ENCODE measurements around the gene IGFL3. TPM values are rescaled to one million over a fixed set of nuclear protein-coding genes. Genes with fewer than 3 reads are reported as not detected.

Gene IGFL3
- polyA plus RNA-seq, 1 experiment, result not detected

- CTCF ChIA-PET, result interaction anchor here (0.8 to 2.2 kb wide), 2 partner anchors 45 kb away, joined by 4 to 22 read pairs; no protein-coding TSS in a partner anchor
- TF ChIP-seq CTCF (IDR thresholded peaks at IDR 0.05; ENCODE audit: low read depth, low read length), result no peak
- POLR2A ChIA-PET, result no interaction called here
- H3K27ac ChIP-seq (ENCODE audit: low read depth, low read length), result no peak overlapping the region
- DNase-seq (ENCODE audit: low read depth, low spot score), result no peak
- H3K27me3 ChIP-seq (ENCODE audit: control insufficient read depth, insufficient read depth, low read length), result peaks cover 44% of the 10 kb centered on the region
- H3K4me3 ChIP-seq (ENCODE audit: low read depth, low read length), result no peak overlapping the region
- H3K9me3 ChIP-seq (ENCODE audit: control insufficient read depth, insufficient read depth, low read length), result peaks cover 3% of the 10 kb centered on the region; the same call in 1 of the 2 replicates
Observed at GRCh38 chr19:46073268-46073922, 51.1 kb downstream of the IGFL3 start.

Other genes starting within 250 kb of the IGFL3 start
- 5.0 and 6.5 TPM in 2 replicates for gene IRF2BP1, start 238.5 kb downstream of the IGFL3 start, polyA plus RNA-seq (2011; rRNA removed)
- 1.4 and 1.6 TPM in 2 replicates for gene MYPOP, start 222.1 kb downstream of the IGFL3 start, polyA plus RNA-seq (2011; rRNA removed)
- gene NANOS2, start 209.9 kb downstream of the IGFL3 start, polyA plus RNA-seq (2011; rRNA removed), result not detected in 2 replicates
- gene NOVA2, start 150.8 kb downstream of the IGFL3 start, polyA plus RNA-seq (2011; rRNA removed), result 0.02 TPM in 1 of 2 replicates, not detected in the other
- gene CCDC61, start 129.2 kb downstream of the IGFL3 start, polyA plus RNA-seq (2011; rRNA removed), result 4.2 and 6.8 TPM in 2 replicates
- gene PGLYRP1, start 101.6 kb downstream of the IGFL3 start, polyA plus RNA-seq (2011; rRNA removed), result not detected in 2 replicates
- gene IGFL4, start 83.7 kb downstream of the IGFL3 start, polyA plus RNA-seq (2011; rRNA removed), result not detected in 2 replicates
- gene IGFL2, start 23.6 kb upstream of the IGFL3 start, polyA plus RNA-seq (2011; rRNA removed), result not detected in 2 replicates
- not detected in 2 replicates for gene IGFL1, start 105.1 kb upstream of the IGFL3 start, polyA plus RNA-seq (2011; rRNA removed)
- 0.21 and 0.47 TPM in 2 replicates for gene HIF3A, start 172.4 kb upstream of the IGFL3 start, polyA plus RNA-seq (2011; rRNA removed)
- gene PPP5C, start 222.4 kb upstream of the IGFL3 start, polyA plus RNA-seq (2011; rRNA removed), result 73.7 and 85.9 TPM in 2 replicates

Measured in AG04450 (cell line).